22Rv1 (cell line): ENCODE measurements around the gene TULP1.
A peak's percentile ranks its signal among the peaks of the same experiment; 100 is the strongest.
"Not testable (repeated sequence)": the region's sequence is repeated elsewhere in the genome, so short reads cannot be mapped to it uniquely, and the experiment has no call there.

Experiments used
- H3K27ac ChIP-seq: fragments of 450-650 bp; 2 replicates; pipeline ENCODE4 v1.5.1; 2017
- CTCF ChIP-seq: fragments of 450-650 bp; IDR thresholded peaks from 2 replicates; pipeline ENCODE4 v1.5.1; 2017; ENCODE audit warnings: mild to moderate bottlenecking
- ZFX ChIP-seq: fragments of 450-650 bp; IDR thresholded peaks from 2 replicates; pipeline ENCODE4 v1.6.1; 2017; ENCODE audit warnings: antibody characterized with exemption, borderline replicate concordance

TULP1 gene

DNA sequence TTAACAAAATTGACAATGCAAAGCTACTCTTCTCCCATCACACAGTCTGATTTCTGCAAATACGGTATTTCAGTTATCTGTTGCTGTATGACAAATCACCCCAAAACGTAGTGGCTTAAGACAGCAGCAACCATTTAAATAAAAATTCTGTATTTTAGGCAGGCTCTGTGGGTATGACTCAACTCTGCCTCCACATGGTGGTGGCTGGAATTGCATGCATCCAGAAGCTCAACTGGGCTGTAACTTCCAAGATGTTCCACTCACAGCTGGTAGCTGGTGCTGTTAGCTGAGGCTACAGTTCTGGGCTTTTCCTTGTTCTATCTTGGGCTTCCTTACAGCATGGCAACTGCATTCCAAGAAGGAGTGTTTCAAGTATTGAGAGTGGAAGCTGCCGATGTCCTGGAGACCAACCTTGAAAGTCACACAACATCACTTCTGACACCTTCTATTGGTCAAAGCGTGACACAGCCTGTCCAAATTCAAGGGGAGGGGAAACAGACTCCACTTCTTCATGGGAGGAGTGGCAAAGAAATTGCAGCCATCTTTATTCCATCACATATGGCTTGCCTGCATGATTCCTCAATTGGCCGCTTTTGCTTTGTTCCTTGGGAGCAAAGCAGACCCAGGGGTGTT, 39.7 kb upstream of the TULP1 start:
- no peak overlapping the region for H3K27ac ChIP-seq
- no peak for TF ChIP-seq ZFX
- TF ChIP-seq CTCF: peak; percentile 90

DNA sequence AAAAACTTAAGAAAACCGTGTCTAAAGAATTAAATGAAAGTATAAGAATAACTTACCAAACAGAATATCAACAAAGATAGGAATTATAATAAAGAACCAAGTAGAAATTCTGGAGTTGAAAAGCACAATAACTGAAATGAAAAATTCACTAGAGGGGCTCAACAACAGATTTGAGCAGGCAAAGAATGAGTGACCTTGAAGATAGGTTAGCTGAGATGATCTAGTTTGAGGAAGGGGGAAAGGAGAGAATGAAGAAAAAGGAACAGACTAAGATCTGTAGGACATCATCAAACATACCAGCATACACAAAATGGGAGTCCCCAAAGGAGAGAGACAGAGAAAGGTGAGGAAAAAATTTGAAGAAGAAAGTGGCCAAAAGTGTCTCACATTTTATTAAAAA, 37.7 kb upstream of the TULP1 start:
- TF ChIP-seq ZFX (no peak), CTCF (no peak)
- no peak overlapping the region for H3K27ac ChIP-seq

DNA sequence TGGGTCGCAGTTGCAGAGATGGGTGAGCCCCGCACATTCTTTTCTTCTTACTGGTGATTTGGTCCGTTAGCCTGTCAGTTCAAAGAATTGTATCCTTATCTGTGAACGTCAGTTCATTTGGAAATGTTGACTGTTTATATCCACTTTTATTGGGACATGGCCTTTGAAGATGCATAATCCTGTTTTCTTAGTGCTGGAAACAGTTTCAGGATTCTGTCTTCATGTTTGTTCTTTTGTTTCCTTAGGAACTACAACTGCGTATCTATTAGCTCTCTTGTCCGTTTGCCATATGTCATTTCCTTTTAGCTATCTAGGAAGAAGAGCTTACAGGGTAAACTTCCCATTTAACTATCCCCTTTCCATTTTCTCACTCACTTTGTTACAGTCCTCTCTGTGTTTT, 35.0 kb upstream of the TULP1 start:
- H3K27ac ChIP-seq: no peak overlapping the region
- no peak for TF ChIP-seq CTCF
- no peak for TF ChIP-seq ZFX

DNA sequence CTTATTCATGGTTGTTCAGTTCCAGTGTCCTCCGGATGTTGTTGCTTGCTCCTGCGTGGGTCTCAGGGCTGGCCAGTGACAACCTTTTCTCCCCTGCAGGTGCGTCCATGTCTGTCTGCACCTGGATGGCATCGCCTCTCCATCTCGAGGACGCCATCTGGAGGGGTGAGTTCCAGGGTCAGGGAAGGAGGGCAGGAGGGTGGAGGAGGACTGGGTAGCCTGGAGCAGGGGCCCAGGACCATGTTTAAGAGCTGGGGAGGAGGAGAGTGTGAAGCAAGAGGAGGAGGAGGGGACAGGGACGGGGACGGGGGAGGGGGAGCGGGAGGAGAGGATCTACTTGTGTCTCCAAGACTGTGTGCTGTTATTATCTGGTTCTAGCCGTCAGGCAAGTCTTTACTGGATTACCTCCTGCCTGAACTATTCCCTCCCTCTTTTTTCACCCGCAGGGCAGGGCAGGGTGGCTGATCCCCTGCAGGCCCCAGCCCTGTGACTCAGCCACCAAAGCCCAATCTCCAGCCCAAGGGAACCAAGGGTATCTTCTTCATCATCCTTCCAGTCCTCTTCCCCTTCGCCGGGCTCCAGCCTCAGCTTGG, 32.2 kb upstream of the TULP1 start:
- TF ChIP-seq ZFX (no peak), CTCF (no peak)
- H3K27ac ChIP-seq: no peak overlapping the region

GRCh38 chr6:35543459-35544193, 30.9 kb upstream of the TULP1 start:
- H3K27ac ChIP-seq: no peak overlapping the region
- TF ChIP-seq CTCF: no peak
- TF ChIP-seq ZFX: no peak

DNA sequence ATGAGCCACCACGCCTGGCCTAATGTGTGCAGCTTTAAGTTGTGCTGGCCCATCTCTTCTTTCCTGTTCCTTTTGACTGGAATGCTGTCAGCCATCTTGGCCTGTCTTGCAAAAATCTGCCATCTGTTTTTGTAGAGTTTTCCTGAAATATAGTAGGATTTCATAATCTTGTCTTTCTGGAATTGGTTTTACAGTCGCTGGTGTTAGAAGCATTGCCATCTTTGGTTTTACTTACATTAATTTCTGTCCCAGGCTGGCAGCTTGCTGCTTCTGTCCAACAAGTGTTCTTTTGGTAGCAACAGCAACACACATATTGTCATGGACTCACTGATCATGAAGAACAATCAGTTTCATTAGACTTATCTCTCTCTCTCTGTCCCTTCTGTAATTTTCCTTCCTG, 29.1 kb upstream of the TULP1 start:
- H3K27ac ChIP-seq: no peak overlapping the region
- TF ChIP-seq ZFX: no peak
- TF ChIP-seq CTCF: no peak

DNA sequence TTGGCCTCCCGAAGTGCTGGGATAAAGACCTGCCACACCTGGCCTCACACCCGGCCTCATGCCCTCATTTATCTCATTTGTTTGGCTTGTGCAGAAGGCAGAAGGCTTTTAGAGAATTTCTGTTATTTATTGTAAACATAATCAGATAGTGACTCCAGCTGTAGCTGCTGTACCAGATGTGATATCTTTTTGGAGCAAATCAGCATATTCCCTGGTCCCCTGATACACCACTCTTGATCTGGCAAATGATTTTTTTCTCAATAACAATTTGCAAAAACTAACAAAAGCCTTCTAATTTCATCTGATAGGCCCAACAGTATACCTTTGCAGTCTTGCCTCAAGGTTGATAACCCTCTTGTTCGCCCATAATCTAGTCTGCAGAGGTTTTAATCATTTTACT, 26.5 kb upstream of the TULP1 start:
- TF ChIP-seq ZFX: no peak
- TF ChIP-seq CTCF: no peak
- no peak overlapping the region for H3K27ac ChIP-seq

DNA sequence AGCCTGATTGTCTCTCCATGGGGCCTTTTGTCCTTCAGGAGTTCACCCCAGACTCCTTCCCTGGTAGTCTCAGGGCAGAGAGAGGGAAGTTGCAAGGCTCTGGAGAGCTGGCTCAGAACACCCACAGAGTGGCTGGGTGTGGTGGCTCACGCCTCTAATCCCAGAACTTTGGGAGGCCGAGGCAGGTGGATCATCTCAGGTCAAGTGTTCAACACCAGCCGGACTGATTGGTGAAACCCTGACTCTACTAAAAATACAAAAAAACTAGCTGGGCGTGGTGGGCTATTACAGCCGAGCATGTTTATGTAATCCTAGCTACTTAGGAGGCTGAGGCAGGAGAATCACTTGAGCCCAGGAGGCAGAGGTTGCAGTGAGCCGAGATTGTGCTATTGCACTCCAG, 23.2 kb upstream of the TULP1 start:
- H3K27ac ChIP-seq: not testable (repeated sequence)
